ENCODE measurements around the gene CLSTN2. TPM values are rescaled to one million over a fixed set of nuclear protein-coding genes. Genes with fewer than 3 reads are reported as not detected.

The CLSTN2 gene
- polyA plus RNA-seq, 3 donors = not detected

- Histone ChIP-seq H3K9ac (ENCODE audit: insufficient read depth, low read length, poor library complexity, severe bottlenecking) (no peak overlapping the region), H4K20me1 (ENCODE audit: insufficient read depth, low read length) (no peaks in the 10 kb centered on the region), H3K27ac (ENCODE audit: low read depth in 1 of 2, low read length in 2 of 2) (no peak overlapping the region), H3K27me3 (ENCODE audit: control insufficient read depth in 2 of 2, insufficient read depth in 2 of 2, low read length in 2 of 2) (no peaks in the 10 kb centered on the region), H3K4me3 (replicated peaks in 1 of 3; ENCODE audit: low read depth in 2 of 3, low read length in 3 of 3) (no peak overlapping the region), H3K36me3 (replicated peaks in 1 of 2; ENCODE audit: control insufficient read depth in 1 of 2, insufficient read depth in 2 of 2, low read length in 2 of 2) (no peaks in the 10 kb centered on the region), H2AFZ (ENCODE audit: insufficient read depth, low read depth, low read length, poor library complexity, severe bottlenecking) (no peak overlapping the region), H3K79me2 (ENCODE audit: insufficient read depth, low read length) (no peaks in the 10 kb centered on the region), H3K9me3 (replicated peaks in 1 of 2; ENCODE audit: control insufficient read depth in 1 of 2, insufficient read depth in 1 of 2, low read length in 2 of 2) (no peaks in the 10 kb centered on the region), H3K4me2 (replicated peaks; ENCODE audit: extremely low read depth, low read length, poor library complexity, severe bottlenecking) (no peak overlapping the region), H3K4me1 (ENCODE audit: control insufficient read depth in 1 of 2, insufficient read depth in 2 of 2, low read length in 2 of 2) (no peaks in the 10 kb centered on the region)
- 0% methylated on average over 1 of the region's 3 CpGs for WGBS (ENCODE audit: insufficient coverage)
- peaks cover 0 to 1% (median 1%) of the 10 kb centered on the region in 3 donors for H3K27me3 Mint-ChIP-seq (ENCODE audit: low read depth in 3 of 3)
- DNase-seq = no peak
- H3K36me3 Mint-ChIP-seq = no peaks in the 10 kb centered on the region
- intact Hi-C loops (cut with micrococcal nuclease) = no loop called here
- H3K27ac Mint-ChIP-seq = no peak overlapping the region
- H3K9me3 Mint-ChIP-seq = peaks cover 0 to 8% (median 2%) of the 10 kb centered on the region in 7 donors
- H3K4me1 Mint-ChIP-seq = no peaks in the 10 kb centered on the region
- H3K4me3 Mint-ChIP-seq = no peak overlapping the region
- TF ChIP-seq, protein P1, sequence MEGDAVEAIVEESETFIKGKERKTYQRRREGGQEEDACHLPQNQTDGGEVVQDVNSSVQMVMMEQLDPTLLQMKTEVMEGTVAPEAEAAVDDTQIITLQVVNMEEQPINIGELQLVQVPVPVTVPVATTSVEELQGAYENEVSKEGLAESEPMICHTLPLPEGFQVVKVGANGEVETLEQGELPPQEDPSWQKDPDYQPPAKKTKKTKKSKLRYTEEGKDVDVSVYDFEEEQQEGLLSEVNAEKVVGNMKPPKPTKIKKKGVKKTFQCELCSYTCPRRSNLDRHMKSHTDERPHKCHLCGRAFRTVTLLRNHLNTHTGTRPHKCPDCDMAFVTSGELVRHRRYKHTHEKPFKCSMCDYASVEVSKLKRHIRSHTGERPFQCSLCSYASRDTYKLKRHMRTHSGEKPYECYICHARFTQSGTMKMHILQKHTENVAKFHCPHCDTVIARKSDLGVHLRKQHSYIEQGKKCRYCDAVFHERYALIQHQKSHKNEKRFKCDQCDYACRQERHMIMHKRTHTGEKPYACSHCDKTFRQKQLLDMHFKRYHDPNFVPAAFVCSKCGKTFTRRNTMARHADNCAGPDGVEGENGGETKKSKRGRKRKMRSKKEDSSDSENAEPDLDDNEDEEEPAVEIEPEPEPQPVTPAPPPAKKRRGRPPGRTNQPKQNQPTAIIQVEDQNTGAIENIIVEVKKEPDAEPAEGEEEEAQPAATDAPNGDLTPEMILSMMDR (IDR thresholded peaks at IDR 0.05) = no peak
These were observed 443.8 kb downstream of the CLSTN2 start for GRCh38 chr3:140378571-140379340.

- no peak overlapping the region for H3K27ac Mint-ChIP-seq
These were observed 449.2 kb downstream of the CLSTN2 start for GRCh38 chr3:140384028-140384771.

More at GRCh38 chr3:140384028-140384771, 449.2 kb downstream of the CLSTN2 start:
- Mint-ChIP-seq H3K4me3 (no peak overlapping the region), H3K4me1 (no peaks in the 10 kb centered on the region), H3K36me3 (no peaks in the 10 kb centered on the region), H3K27me3 (ENCODE audit: low read depth in 3 of 3) (peaks cover 0 to 3% (median 0%) of the 10 kb centered on the region in 3 donors), H3K9me3 (peaks cover 0 to 7% (median 2%) of the 10 kb centered on the region in 7 donors)
- no peaks in the 10 kb centered on the region for H4K20me1 ChIP-seq (ENCODE audit: insufficient read depth, low read length)
- H2AFZ ChIP-seq (ENCODE audit: insufficient read depth, low read depth, low read length, poor library complexity, severe bottlenecking) = no peak overlapping the region
- no peaks in the 10 kb centered on the region for H3K4me1 ChIP-seq (ENCODE audit: control insufficient read depth in 1 of 2, insufficient read depth in 2 of 2, low read length in 2 of 2)
- H3K27me3 ChIP-seq (ENCODE audit: control insufficient read depth in 2 of 2, insufficient read depth in 2 of 2, low read length in 2 of 2) = no peaks in the 10 kb centered on the region
- no peaks in the 10 kb centered on the region for H3K36me3 ChIP-seq (replicated peaks in 1 of 2; ENCODE audit: control insufficient read depth in 1 of 2, insufficient read depth in 2 of 2, low read length in 2 of 2)
- no peak overlapping the region for H3K27ac ChIP-seq (ENCODE audit: low read depth in 1 of 2, low read length in 2 of 2)
- 100% methylated on average over 1 of the region's 8 CpGs for WGBS (ENCODE audit: insufficient coverage)
- H3K4me2 ChIP-seq (replicated peaks; ENCODE audit: extremely low read depth, low read length, poor library complexity, severe bottlenecking) = no peak overlapping the region
- intact Hi-C loops (cut with micrococcal nuclease) = no loop called here
- no peaks in the 10 kb centered on the region for H3K79me2 ChIP-seq (ENCODE audit: insufficient read depth, low read length)
- H3K9ac ChIP-seq (ENCODE audit: insufficient read depth, low read length, poor library complexity, severe bottlenecking) = no peak overlapping the region
- DNase-seq = no peak
- no peak overlapping the region for H3K4me3 ChIP-seq (replicated peaks in 1 of 3; ENCODE audit: low read depth in 2 of 3, low read length in 3 of 3)
- TF ChIP-seq, protein P1 (IDR thresholded peaks at IDR 0.05) = no peak
- no peaks in the 10 kb centered on the region for H3K9me3 ChIP-seq (replicated peaks in 1 of 2; ENCODE audit: control insufficient read depth in 1 of 2, insufficient read depth in 1 of 2, low read length in 2 of 2)
